ENCODE data around the gene MLLT3. TPM values are rescaled to one million over a fixed set of nuclear protein-coding genes. Genes with fewer than 3 reads are reported as not detected.
A peak's percentile ranks its signal among the peaks of the same experiment; 100 is the strongest.

Gene MLLT3
- total RNA-seq, 2 experiments from 2014 or later, result 42.5 to 49.2 TPM

DNA sequence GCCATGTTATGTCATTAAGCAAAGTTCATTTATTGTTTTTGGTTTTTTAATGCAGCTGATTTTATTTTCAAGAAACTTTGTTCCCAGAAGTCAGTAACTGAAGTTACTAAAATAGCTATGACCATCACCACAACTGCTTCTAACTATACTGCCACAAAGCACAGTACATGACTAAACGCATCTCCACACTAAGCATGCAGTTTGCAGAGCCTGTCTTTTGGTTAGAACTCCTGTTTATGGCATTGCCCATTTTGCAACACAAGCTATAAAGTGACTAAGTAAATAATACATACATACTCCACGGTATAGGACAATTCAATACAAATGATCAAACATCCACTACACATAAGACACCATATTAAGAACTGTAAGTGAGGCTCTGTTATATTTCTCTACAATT is 109.7 kb downstream of the MLLT3 start:
- Mint-ChIP-seq H3K36me3 (ENCODE audit: low read depth) (peaks cover 9% of the 10 kb centered on the region), H3K9me3 (ENCODE audit: low read depth) (no peaks in the 10 kb centered on the region), H3K4me3 (no peak overlapping the region), H3K27me3 (no peaks in the 10 kb centered on the region), H3K4me1 (peaks cover 73% of the 10 kb centered on the region), H3K27ac (no peak overlapping the region)
- DNase-seq, result no peak
- ChIA-PET POLR2A (no interaction called here), CTCF (no interaction called here)
- intact Hi-C loops (cut with DNase I, micrococcal nuclease), result no loop called here
- no peak for ATAC-seq

DNA sequence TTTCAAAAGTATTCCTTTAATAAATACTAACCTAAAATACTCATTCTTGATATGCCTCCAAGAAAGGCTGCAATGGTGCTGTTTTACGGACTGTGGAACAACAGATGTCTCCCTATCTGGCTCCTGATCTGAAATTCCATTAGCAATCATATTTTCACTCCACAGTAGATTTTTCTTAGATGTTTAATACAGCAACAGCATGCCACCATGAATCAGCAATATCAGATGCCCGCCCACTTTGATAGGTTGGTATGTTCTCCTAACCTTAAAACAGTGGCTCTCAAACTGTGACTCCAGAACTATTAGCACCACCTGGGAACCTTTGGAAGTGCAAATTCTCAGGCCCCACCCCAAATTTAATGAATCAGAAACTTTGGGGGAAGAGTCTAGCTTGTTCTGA is 110.2 kb downstream of the MLLT3 start:
- no peak overlapping the region for H3K27ac Mint-ChIP-seq

DNA sequence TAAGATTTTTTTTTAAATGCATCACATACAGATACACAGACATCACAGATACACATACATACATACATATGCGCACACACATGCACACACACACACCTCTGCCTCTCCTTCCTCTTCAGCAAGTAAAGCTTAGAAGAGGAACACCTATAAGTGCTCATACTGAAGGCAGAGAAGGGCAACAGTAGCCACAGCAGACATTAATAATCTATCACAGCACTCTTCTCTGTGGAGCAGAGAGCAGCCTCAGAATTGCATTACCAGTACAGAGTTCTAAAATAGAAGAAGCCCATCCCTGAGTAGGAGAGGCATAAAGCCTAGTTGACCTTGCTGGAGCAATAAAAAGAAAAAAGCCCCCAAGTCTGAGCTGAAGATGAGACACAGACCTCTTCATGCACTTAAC is 110.6 kb downstream of the MLLT3 start:
- CTCF ChIA-PET, result interaction anchor here (0.6 to 1.1 kb wide), 3 partner anchors 13 to 638 kb away, joined by 3 read pairs; no protein-coding TSS in a partner anchor
- intact Hi-C loops (cut with DNase I, micrococcal nuclease), result no loop called here
- H3K27me3 Mint-ChIP-seq, result no peaks in the 10 kb centered on the region

More for the DNA sequence above, 110.2 kb downstream of the MLLT3 start:
- Mint-ChIP-seq H3K4me3 (no peak overlapping the region), H3K9me3 (ENCODE audit: low read depth) (no peaks in the 10 kb centered on the region), H3K4me1 (peaks cover 76% of the 10 kb centered on the region), H3K36me3 (ENCODE audit: low read depth) (peaks cover 9% of the 10 kb centered on the region), H3K27me3 (no peaks in the 10 kb centered on the region)
- ChIA-PET CTCF (interaction anchor here (0.6 to 1.1 kb wide), 3 partner anchors 14 to 639 kb away, joined by 3 read pairs; no protein-coding TSS in a partner anchor), POLR2A (no interaction called here)
- no peak for ATAC-seq
- intact Hi-C loops (cut with DNase I, micrococcal nuclease), result no loop called here
- no peak for DNase-seq

DNA sequence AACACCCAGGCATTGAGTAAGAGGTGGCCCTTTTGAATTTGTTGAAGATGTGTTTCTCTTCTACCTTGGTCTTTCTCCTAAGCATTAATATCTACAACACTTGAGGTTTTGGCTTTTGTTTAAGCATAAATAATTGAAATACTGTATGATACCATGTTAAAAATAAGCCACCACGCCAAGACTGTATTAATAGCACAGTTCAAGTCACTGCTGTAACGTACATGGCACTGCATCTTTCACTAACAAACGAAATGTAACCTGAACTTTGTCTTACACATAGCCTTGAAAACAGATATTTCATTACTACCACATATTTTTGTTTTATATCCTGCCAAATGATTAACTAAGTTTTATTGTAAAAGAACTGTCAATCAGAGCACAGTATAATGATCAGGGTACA is 112.8 kb downstream of the MLLT3 start:
- Mint-ChIP-seq H3K9me3 (ENCODE audit: low read depth) (no peaks in the 10 kb centered on the region), H3K4me1 (peaks cover 80% of the 10 kb centered on the region), H3K36me3 (ENCODE audit: low read depth) (peaks cover 16% of the 10 kb centered on the region), H3K27ac (no peak overlapping the region), H3K27me3 (no peaks in the 10 kb centered on the region), H3K4me3 (no peak overlapping the region)
- CTCF ChIA-PET, result no interaction called here
- ATAC-seq (no peak), DNase-seq (no peak)
- intact Hi-C loops (cut with DNase I, micrococcal nuclease), result loop anchor here (5.0 kb wide), 3 partner anchors 43 to 173 kb away; partner anchors contain the start of genes MLLT3 (in 2 of the 2) and FOCAD (in 1 of the 2)
- POLR2A ChIA-PET, result no interaction called here

More for the DNA sequence above, 110.6 kb downstream of the MLLT3 start:
- H3K36me3 Mint-ChIP-seq (ENCODE audit: low read depth), result peaks cover 9% of the 10 kb centered on the region
- peaks cover 80% of the 10 kb centered on the region for H3K4me1 Mint-ChIP-seq
- ATAC-seq, result no peak
- POLR2A ChIA-PET, result no interaction called here
- H3K27ac Mint-ChIP-seq, result no peak overlapping the region
- DNase-seq, result no peak
- H3K4me3 Mint-ChIP-seq, result no peak overlapping the region
- H3K9me3 Mint-ChIP-seq (ENCODE audit: low read depth), result no peaks in the 10 kb centered on the region

DNA sequence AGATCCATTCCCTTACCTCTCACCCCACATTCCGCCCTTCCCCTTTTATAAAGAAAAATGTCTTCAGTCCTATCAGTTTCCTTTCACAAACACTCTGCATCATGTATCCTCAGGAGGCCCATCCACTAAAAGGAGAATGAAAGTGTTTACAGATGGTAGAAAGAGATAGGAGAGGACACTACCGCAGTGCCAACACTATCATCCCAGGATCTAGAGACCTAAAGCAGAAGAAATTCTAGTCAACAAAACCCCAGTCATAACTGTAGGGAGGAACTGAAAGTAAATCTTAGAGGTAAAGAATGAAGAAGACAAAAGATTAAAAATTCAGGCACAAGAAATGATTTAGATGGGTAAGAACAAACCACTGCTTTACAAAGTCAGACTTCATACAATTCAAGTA is 114.1 kb downstream of the MLLT3 start:
- peaks cover 81% of the 10 kb centered on the region for H3K4me1 Mint-ChIP-seq
- peaks cover 9% of the 10 kb centered on the region for H3K36me3 Mint-ChIP-seq (ENCODE audit: low read depth)
- DNase-seq, result no peak
- POLR2A ChIA-PET, result no interaction called here
- CTCF ChIA-PET, result no interaction called here
- H3K9me3 Mint-ChIP-seq (ENCODE audit: low read depth), result no peaks in the 10 kb centered on the region
- peak; percentile 79 for ATAC-seq
- peak overlapping the region; percentile 22 for H3K27ac Mint-ChIP-seq
- H3K4me3 Mint-ChIP-seq, result peak overlapping the region; percentile 27
- intact Hi-C loops (cut with DNase I, micrococcal nuclease), result loop anchor here (5.0 kb wide), 3 partner anchors 44 to 174 kb away; partner anchors contain the start of genes MLLT3 (in 2 of the 2) and FOCAD (in 1 of the 2)
- H3K27me3 Mint-ChIP-seq, result no peaks in the 10 kb centered on the region

- H3K9me3 Mint-ChIP-seq (ENCODE audit: low read depth), result no peaks in the 10 kb centered on the region
- peaks cover 7% of the 10 kb centered on the region for H3K36me3 Mint-ChIP-seq (ENCODE audit: low read depth)
- POLR2A ChIA-PET, result no interaction called here
- intact Hi-C loops (cut with DNase I, micrococcal nuclease), result loop anchor here (5.0 kb wide), 3 partner anchors 45 to 175 kb away; partner anchors contain the start of genes MLLT3 (in 2 of the 2) and FOCAD (in 1 of the 2)
- H3K4me1 Mint-ChIP-seq, result peaks cover 78% of the 10 kb centered on the region
- CTCF ChIA-PET, result interaction anchor here (0.7 to 1.5 kb wide), 4 partner anchors 12 to 379 kb away, joined by 3 to 4 read pairs (median 4); no protein-coding TSS in a partner anchor
- no peak overlapping the region for H3K27ac Mint-ChIP-seq
- no peak overlapping the region for H3K4me3 Mint-ChIP-seq
- ATAC-seq, result no peak
- H3K27me3 Mint-ChIP-seq, result no peaks in the 10 kb centered on the region
- DNase-seq, result no peak
Measured at GRCh38 chr9:20507431-20507830, 114.9 kb downstream of the MLLT3 start.

DNA sequence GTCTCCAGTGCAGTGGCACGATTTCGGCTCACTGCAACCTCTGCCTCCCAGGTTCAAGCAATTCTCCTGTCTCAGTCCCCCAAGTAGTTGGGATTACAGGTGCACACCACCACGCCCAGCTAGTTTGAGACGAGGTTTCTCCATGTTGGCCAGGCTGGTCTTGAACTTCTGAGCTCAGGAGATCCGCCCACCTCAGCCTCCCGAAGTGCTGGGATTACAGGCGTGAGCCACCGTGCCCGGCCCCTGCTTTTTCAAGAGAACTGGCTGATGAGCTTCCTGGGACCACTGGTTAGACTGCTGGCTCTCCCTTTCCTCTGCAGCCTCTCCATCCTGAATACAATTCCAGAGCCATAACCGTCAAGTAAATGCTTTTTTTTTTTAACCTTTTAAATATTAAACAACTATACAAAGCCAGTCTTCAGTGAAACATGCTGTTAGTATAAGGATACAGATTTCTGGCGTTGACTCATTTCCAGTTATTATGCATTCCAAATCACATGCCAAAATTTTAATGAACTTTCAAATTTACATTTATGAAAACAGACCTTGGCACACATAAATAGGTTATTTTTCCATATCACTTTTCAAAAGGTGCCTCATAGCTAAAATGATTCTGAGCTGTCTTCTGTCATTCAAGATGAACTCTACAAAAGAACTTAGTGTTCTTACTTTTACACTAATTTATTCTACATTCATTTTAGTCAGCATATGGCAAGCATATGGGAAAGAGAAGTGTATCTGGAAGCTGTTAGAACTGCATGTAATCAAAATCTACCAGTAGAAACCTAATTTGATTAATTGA is 116.0 kb downstream of the MLLT3 start:
- CTCF ChIA-PET, result interaction anchor here (0.6 to 1.5 kb wide), 7 partner anchors 9 to 604 kb away, joined by 3 to 6 read pairs (median 3); no protein-coding TSS in a partner anchor
- peaks cover 70% of the 10 kb centered on the region for H3K4me1 Mint-ChIP-seq
- H3K27ac Mint-ChIP-seq, result no peak overlapping the region

GRCh38 chr9:20505574-20505973 is 116.7 kb downstream of the MLLT3 start:
- Mint-ChIP-seq H3K27ac (no peak overlapping the region), H3K4me1 (peaks cover 70% of the 10 kb centered on the region), H3K36me3 (ENCODE audit: low read depth) (peaks cover 7% of the 10 kb centered on the region), H3K27me3 (no peaks in the 10 kb centered on the region), H3K9me3 (ENCODE audit: low read depth) (no peaks in the 10 kb centered on the region), H3K4me3 (no peak overlapping the region)
- ChIA-PET POLR2A (no interaction called here), CTCF (interaction anchor here (0.6 to 1.0 kb wide), 6 partner anchors 20 to 876 kb away, joined by 3 to 6 read pairs (median 3); no protein-coding TSS in a partner anchor)
- ATAC-seq (no peak), DNase-seq (no peak)
- intact Hi-C loops (cut with DNase I, micrococcal nuclease), result loop anchor here (2.0 to 5.0 kb wide), 4 partner anchors 47 to 179 kb away; partner anchors contain the start of genes FOCAD (in 2 of the 2) and MLLT3 (in 2 of the 2)

More for the DNA sequence above, 116.0 kb downstream of the MLLT3 start:
- intact Hi-C loops (cut with DNase I, micrococcal nuclease), result loop anchor here (5.0 kb wide), 3 partner anchors 46 to 176 kb away; partner anchors contain the start of genes MLLT3 (in 2 of the 2) and FOCAD (in 1 of the 2)
- Mint-ChIP-seq H3K36me3 (ENCODE audit: low read depth) (peaks cover 7% of the 10 kb centered on the region), H3K9me3 (ENCODE audit: low read depth) (no peaks in the 10 kb centered on the region), H3K4me3 (no peak overlapping the region), H3K27me3 (no peaks in the 10 kb centered on the region)
- POLR2A ChIA-PET, result no interaction called here
- DNase-seq (no peak), ATAC-seq (peak; percentile 25)

DNA sequence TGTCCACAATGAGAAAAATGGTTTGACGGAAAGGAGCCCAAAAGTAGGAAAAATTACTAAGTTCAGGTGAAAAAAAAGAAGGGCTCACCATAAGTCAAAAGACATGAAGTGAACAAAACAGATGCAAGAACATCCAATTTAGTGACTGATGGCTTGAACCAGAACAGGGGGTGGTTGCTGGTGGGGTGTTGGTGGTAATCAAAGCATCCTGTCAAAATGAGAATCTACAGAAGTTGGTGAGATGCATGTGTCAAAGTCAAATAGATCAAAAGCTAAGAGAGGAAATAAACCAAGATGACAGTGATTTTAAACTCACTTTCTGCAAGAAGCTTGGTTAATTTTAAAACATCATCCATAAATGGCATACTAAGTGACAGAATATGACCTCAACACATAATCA is 117.4 kb downstream of the MLLT3 start:
- DNase-seq (peak; percentile 41), ATAC-seq (peak; percentile 51)
- intact Hi-C loops (cut with DNase I, micrococcal nuclease), result loop anchor here (2.0 to 5.0 kb wide), 4 partner anchors 47 to 180 kb away; partner anchors contain the start of genes FOCAD (in 2 of the 2) and MLLT3 (in 2 of the 2)
- Mint-ChIP-seq H3K27me3 (no peaks in the 10 kb centered on the region), H3K9me3 (ENCODE audit: low read depth) (no peaks in the 10 kb centered on the region), H3K36me3 (ENCODE audit: low read depth) (peaks cover 7% of the 10 kb centered on the region), H3K4me3 (no peak overlapping the region), H3K4me1 (peaks cover 71% of the 10 kb centered on the region), H3K27ac (peak overlapping the region; percentile 49)
- CTCF ChIA-PET, result interaction anchor here (0.6 to 0.9 kb wide), 3 partner anchors 13 to 149 kb away, joined by 3 read pairs; no protein-coding TSS in a partner anchor
- POLR2A ChIA-PET, result no interaction called here

GRCh38 chr9:20500101-20500500 is 122.2 kb downstream of the MLLT3 start:
- ChIA-PET POLR2A (interaction anchor here (0.6 kb wide), 1 partner anchor 352 kb away, joined by 4 read pairs; no protein-coding TSS in a partner anchor), CTCF (interaction anchor here (1.2 to 2.0 kb wide), 3 partner anchors 10 to 53 kb away, joined by 3 to 7 read pairs (median 5); no protein-coding TSS in a partner anchor)
- no peak for ATAC-seq
- H3K4me1 Mint-ChIP-seq, result peaks cover 47% of the 10 kb centered on the region
- peaks cover 4% of the 10 kb centered on the region for H3K36me3 Mint-ChIP-seq (ENCODE audit: low read depth)
- H3K27me3 Mint-ChIP-seq, result no peaks in the 10 kb centered on the region
- DNase-seq, result no peak
- intact Hi-C loops (cut with DNase I, micrococcal nuclease), result no loop called here
- H3K4me3 Mint-ChIP-seq, result no peak overlapping the region
- no peaks in the 10 kb centered on the region for H3K9me3 Mint-ChIP-seq (ENCODE audit: low read depth)
- no peak overlapping the region for H3K27ac Mint-ChIP-seq

DNA sequence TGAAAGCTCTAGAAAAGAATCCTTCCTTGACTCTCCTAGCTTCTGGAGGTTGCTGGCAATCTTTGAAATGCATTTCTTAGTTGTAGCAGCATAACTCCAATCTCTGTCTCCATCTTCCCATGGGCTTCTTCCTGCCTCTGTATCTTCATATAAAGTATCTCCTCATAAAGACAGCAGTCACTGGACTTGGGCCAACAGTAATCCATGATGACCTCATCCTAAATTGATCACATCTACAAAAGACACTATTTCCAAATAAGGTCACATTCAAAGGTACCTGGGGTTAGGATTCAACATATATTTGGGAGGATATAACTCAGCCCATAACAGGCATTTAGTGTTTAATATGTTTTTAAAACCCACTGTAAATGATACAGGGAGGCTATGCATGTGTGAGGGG is 123.3 kb downstream of the MLLT3 start:
- ATAC-seq, result no peak
- H3K36me3 Mint-ChIP-seq (ENCODE audit: low read depth), result peaks cover 2% of the 10 kb centered on the region
- CTCF ChIA-PET, result interaction anchor here (0.8 to 1.3 kb wide), 2 partner anchors 12 to 123 kb away, joined by 4 to 5 read pairs; partner anchors contain the start of gene MLLT3
- POLR2A ChIA-PET, result no interaction called here
- DNase-seq, result no peak
- peaks cover 41% of the 10 kb centered on the region for H3K4me1 Mint-ChIP-seq
- H3K27me3 Mint-ChIP-seq, result no peaks in the 10 kb centered on the region
- intact Hi-C loops (cut with DNase I, micrococcal nuclease), result no loop called here
- no peaks in the 10 kb centered on the region for H3K9me3 Mint-ChIP-seq (ENCODE audit: low read depth)
- no peak overlapping the region for H3K4me3 Mint-ChIP-seq
- H3K27ac Mint-ChIP-seq, result no peak overlapping the region

Measured in activated CD4-positive, alpha-beta T cell treated with anti-CD3 and anti-CD28 coated beads for 36 hours (primary cell).